Liver (tissue), 9 donors: ENCODE data around the gene ERC1. TPM values are rescaled to one million over a fixed set of nuclear protein-coding genes. Genes with fewer than 3 reads are reported as not detected.

Experiments used
- DNase-seq: peaks from one replicate; pipeline ENCODE4 v3.0.0-alpha.2; 2017; ENCODE audit warnings: low spot score
- H3K27ac ChIP-seq, 2 donors: one replicate each; pipeline ENCODE4 v1.7.0; 2013; ENCODE audit warnings: inconsistent platforms in 2 of 2, low read length in 2 of 2, control low read depth in 1 of 2, low read depth in 1 of 2, mild to moderate bottlenecking in 1 of 2
- H3K27me3 ChIP-seq, 4 donors: one replicate each; pipeline versions ENCODE4 v1.6.1 to v1.7.0; 2013; ENCODE audit warnings: low read length in 3 of 4, inconsistent platforms in 1 of 4, mild to moderate bottlenecking in 1 of 4, moderate library complexity in 1 of 4; ENCODE audit not compliant: control insufficient read depth in 4 of 4, insufficient read depth in 4 of 4
- H3K36me3 ChIP-seq, 4 donors: one replicate each; pipeline versions ENCODE4 v1.6.1 to v1.7.0; 2013; ENCODE audit warnings: low read length in 3 of 4, mild to moderate bottlenecking in 3 of 4, low read depth in 1 of 4, moderate library complexity in 1 of 4; ENCODE audit not compliant: control insufficient read depth in 4 of 4, insufficient read depth in 3 of 4
- H3K4me1 ChIP-seq, 4 donors: one replicate each; pipeline versions ENCODE4 v1.6.1 to v1.7.0; 2013; ENCODE audit warnings: low read length in 3 of 4, mild to moderate bottlenecking in 3 of 4, moderate library complexity in 1 of 4; ENCODE audit not compliant: control insufficient read depth in 4 of 4, insufficient read depth in 4 of 4
- H3K4me3 ChIP-seq, 3 donors: one replicate each; pipeline versions ENCODE4 v1.6.1 to v1.7.0; 2013; ENCODE audit warnings: low read length in 3 of 3, control low read depth in 1 of 3, low read depth in 1 of 3, mild to moderate bottlenecking in 1 of 3
- H3K9ac ChIP-seq, 2 donors: one replicate each; pipeline ENCODE4 v1.7.0; 2013; ENCODE audit warnings: low read length in 2 of 2, mild to moderate bottlenecking in 2 of 2, moderate library complexity in 2 of 2, control low read depth in 1 of 2, low read depth in 1 of 2
- H3K9me3 ChIP-seq, 4 donors: one replicate each; pipeline versions ENCODE4 v1.6.1 to v1.7.0; 2013; ENCODE audit warnings: low read length in 3 of 4; ENCODE audit not compliant: control insufficient read depth in 4 of 4
- CTCF ChIP-seq: fragments of 150-350 bp; IDR thresholded peaks from 2 replicates; pipeline ENCODE4 v1.5.1; 2017; ENCODE audit warnings: improper control_type of control experiment, low read depth, low read length; ENCODE audit not compliant: missing input control
- FOXA1 ChIP-seq: IDR thresholded peaks from 2 replicates; pipeline ENCODE4 v1.6.1; 2016; ENCODE audit warnings: antibody characterized with exemption
- FOXA2 ChIP-seq: IDR thresholded peaks from 2 replicates; pipeline ENCODE4 v1.6.1; 2016; ENCODE audit warnings: antibody characterized with exemption
- GABPA ChIP-seq, 2 donors: IDR thresholded peaks in 1 of 2; conservative IDR thresholded peaks in 1 of 2; 2 replicates each; pipeline ENCODE4 v1.6.1; 2016; ENCODE audit warnings: antibody characterized with exemption in 2 of 2, mild to moderate bottlenecking in 1 of 2, moderate library complexity in 1 of 2
- MAX ChIP-seq: IDR thresholded peaks from 2 replicates; pipeline ENCODE4 v1.6.1; 2016; ENCODE audit warnings: antibody characterized with exemption
- NR2F2 ChIP-seq: IDR thresholded peaks from 2 replicates; pipeline ENCODE4 v1.6.1; 2016; ENCODE audit warnings: antibody characterized with exemption
- RAD21 ChIP-seq, 2 donors: IDR thresholded peaks; 2 replicates each; pipeline ENCODE4 v1.6.1; 2016; ENCODE audit warnings: antibody characterized with exemption in 2 of 2, mild to moderate bottlenecking in 2 of 2
- REST ChIP-seq: IDR thresholded peaks from 2 replicates; pipeline ENCODE4 v1.6.1; 2016; ENCODE audit warnings: antibody characterized with exemption, mild to moderate bottlenecking
- RXRA ChIP-seq, 2 donors: IDR thresholded peaks; 2 replicates each; pipeline ENCODE4 v1.6.1; 2017 to 2018; ENCODE audit warnings: antibody characterized with exemption in 2 of 2, mild to moderate bottlenecking in 1 of 2
- SP1 ChIP-seq: IDR thresholded peaks from 2 replicates; pipeline ENCODE4 v1.6.1; 2018; ENCODE audit warnings: antibody characterized with exemption, mild to moderate bottlenecking
- TAF1 ChIP-seq: conservative IDR thresholded peaks from 2 replicates; pipeline ENCODE4 v1.6.1; 2016; ENCODE audit warnings: antibody characterized with exemption, mild to moderate bottlenecking
- YY1 ChIP-seq: IDR thresholded peaks from 2 replicates; pipeline ENCODE4 v1.6.1; 2016; ENCODE audit warnings: antibody characterized with exemption, mild to moderate bottlenecking
- WGBS: extraction: QIAGEN DNeasy Blood & Tissue Kit; methylation state at CpG from one replicate; pipeline ENCODE4 v1.1.7; 2013; 5-methylcytosine and 5-hydroxymethylcytosine counted together
- polyA plus RNA-seq, 2 donors: library from polyadenylated mRNA; stranded (reverse) in 1 of 2; unstranded in 1 of 2; fragments of 200-250 nt in 1 of 2; fragments of >200 nt in 1 of 2; fragmentation: Nextera tagmentation in 1 of 2; extraction: Ambion mirVana in 1 of 2; gene quantifications; one replicate each; pipeline versions ENCODE4 v1.2.1 to v1.2.3, GENCODE V29; 2013 to 2015
- total RNA-seq, 2 donors: library from RNA; depleted of rRNA; stranded (reverse); fragments of >200 nt; gene quantifications; one replicate each; pipeline ENCODE4 v1.2.3, GENCODE V29; 2014
- TF ChIP-seq, protein P1 (sequence below): IDR thresholded peaks from 2 replicates; pipeline ENCODE4 v1.6.1; 2016; ENCODE audit warnings: antibody characterized with exemption
- donor health status: healthy.
- donor health status: healthy.
- donor health status: healthy.
- donor health status: healthy.
- donor health status: healthy.

The ERC1 gene
- total and polyA plus RNA-seq, 4 donors, result 6.2 to 50.2 (median 10.3) TPM

DNA sequence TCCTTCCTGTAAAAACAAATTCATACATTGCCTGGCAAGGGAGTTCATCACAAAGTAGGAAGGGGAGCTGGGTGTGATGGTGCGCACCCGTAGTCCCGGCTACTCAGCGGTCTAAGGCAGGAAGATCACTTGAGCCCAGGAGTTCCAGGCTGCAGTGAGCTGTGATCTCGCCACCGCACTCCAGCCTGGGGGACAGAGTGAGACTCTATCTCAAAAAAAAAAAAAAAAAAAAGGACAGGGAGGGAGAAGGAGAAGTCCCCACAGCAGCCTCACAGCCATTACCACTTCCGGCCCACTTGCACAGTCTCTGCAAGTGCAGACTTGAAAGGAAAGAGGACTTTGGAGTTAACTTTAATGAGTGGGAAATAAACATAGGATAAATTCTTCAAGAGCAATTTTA is 482.4 kb downstream of the ERC1 start:
- Histone ChIP-seq H3K36me3 (no peaks in the 10 kb centered on the region), H3K9me3 (no peaks in the 10 kb centered on the region), H3K9ac (no peak overlapping the region), H3K4me3 (no peak overlapping the region), H3K4me1 (no peaks in the 10 kb centered on the region), H3K27ac (no peak overlapping the region), H3K27me3 (no peaks in the 10 kb centered on the region)
- TF ChIP-seq FOXA1 (no peak), GABPA (IDR thresholded peaks at IDR 0.05 in 1 of 2, conservative IDR thresholded peaks at IDR 0.05 in 1 of 2) (no peak), REST (no peak), RXRA (IDR thresholded peaks at IDR 0.05) (no peak), RAD21 (IDR thresholded peaks at IDR 0.05) (no peak), MAX (no peak), SP1 (no peak), NR2F2 (no peak), FOXA2 (no peak)
- TF ChIP-seq, protein P1, sequence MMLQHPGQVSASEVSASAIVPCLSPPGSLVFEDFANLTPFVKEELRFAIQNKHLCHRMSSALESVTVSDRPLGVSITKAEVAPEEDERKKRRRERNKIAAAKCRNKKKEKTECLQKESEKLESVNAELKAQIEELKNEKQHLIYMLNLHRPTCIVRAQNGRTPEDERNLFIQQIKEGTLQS, result no peak
- DNase-seq, result no peak
- 79% methylated on average over 7 of the region's 7 CpGs for WGBS

DNA sequence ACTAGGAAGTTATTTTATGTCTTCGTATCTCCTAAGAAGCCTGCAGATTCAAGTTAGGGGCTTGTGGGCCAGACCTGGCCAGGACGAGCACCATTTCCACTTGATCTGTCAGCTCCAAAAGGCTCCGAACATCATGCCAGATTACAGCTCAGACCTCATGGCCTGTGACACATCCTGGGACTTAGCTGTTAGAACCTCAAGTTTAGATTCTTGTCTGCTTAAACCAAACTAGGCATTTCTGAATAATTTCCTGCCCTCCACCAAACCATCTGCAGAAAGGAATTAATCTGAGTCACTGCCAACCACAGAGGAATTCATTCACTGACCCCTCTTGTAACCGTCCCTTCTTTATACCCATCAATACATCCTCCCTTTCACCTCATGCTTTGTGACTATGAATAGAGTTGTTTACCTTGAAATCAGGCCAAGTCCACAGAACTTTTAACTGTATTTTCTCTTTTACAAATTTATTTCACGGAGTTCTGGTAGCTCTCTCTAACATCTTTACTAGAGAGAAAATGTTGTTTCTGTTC is 483.1 kb downstream of the ERC1 start:
- H3K9me3 ChIP-seq, result no peaks in the 10 kb centered on the region
- no peak overlapping the region for H3K27ac ChIP-seq
- WGBS, result 69% methylated on average over 5 of the region's 5 CpGs
- H3K27me3 ChIP-seq, result no peaks in the 10 kb centered on the region
- H3K9ac ChIP-seq, result no peak overlapping the region
- TF ChIP-seq YY1, result no peak
- no peak for TF ChIP-seq RAD21 (IDR thresholded peaks at IDR 0.05)
- TF ChIP-seq FOXA1, result no peak
- no peak for TF ChIP-seq TAF1
- TF ChIP-seq CTCF, result no peak
- H3K4me1 ChIP-seq, result no peaks in the 10 kb centered on the region
- no peak for DNase-seq
- H3K36me3 ChIP-seq, result no peaks in the 10 kb centered on the region
- no peak overlapping the region for H3K4me3 ChIP-seq
